H1 (cell line): ENCODE data around the gene RAPGEF5. TPM values are rescaled to one million over a fixed set of nuclear protein-coding genes. Genes with fewer than 3 reads are reported as not detected.

Source experiments
- CTCF ChIA-PET: fragments of 300-600 bp; sonication (Branson Sonifier 250); formaldehyde crosslinking; loops from one replicate; lab custom pipeline; 2021; ENCODE audit not compliant: partially characterized antibody; lab: Charles Lee
- POLR2A ChIA-PET: fragments of 300-600 bp; sonication (Branson Sonifier 250); formaldehyde crosslinking; loops from one replicate; lab custom pipeline; 2021; ENCODE audit warnings: inconsistent platforms; ENCODE audit not compliant: partially characterized antibody; lab: Charles Lee
- DNase-seq, 2 experiments: peaks; one replicate each; pipeline versions ENCODE4 v3.0.0 to v3.0.0-alpha.2; 2010 to 2022; ENCODE audit warnings: low spot score in 2 of 2, low read depth in 1 of 2, mixed read lengths in 1 of 2
- FAIRE-seq: peaks from 2 replicates; lab custom pipeline; 2011; peaks lifted over from hg19 to GRCh38; lab: Jason Lieb, UNC
- H2AFZ ChIP-seq: 2 replicates; pipeline ENCODE4 v1.8.1; 2012; ENCODE audit warnings: low read length, inconsistent platforms
- H2AK5ac ChIP-seq: 2 replicates; pipeline ENCODE4 v1.6.1; 2013; ENCODE audit warnings: low read depth, low read length
- H2BK120ac ChIP-seq: replicated peaks from 2 replicates; pipeline ENCODE3; 2013; ENCODE audit warnings: low read depth, low read length, inconsistent platforms
- H2BK12ac ChIP-seq: 2 replicates; pipeline ENCODE4 v1.6.1; 2013; ENCODE audit warnings: low read depth, low read length
- H2BK15ac ChIP-seq: 2 replicates; pipeline ENCODE4 v1.6.1; 2013; ENCODE audit warnings: low read length
- H2BK20ac ChIP-seq: 2 replicates; pipeline ENCODE4 v1.6.1; 2013; ENCODE audit warnings: low read length
- H2BK5ac ChIP-seq: 2 replicates; pipeline ENCODE4 v1.6.1; 2013; ENCODE audit warnings: low read depth, low read length
- H3K14ac ChIP-seq: 2 replicates; pipeline ENCODE4 v1.6.1; 2013; ENCODE audit warnings: inconsistent platforms; ENCODE audit not compliant: insufficient read length
- H3K18ac ChIP-seq: 2 replicates; pipeline ENCODE4 v1.6.1; 2013; ENCODE audit warnings: low read length; ENCODE audit errors: extremely low read depth
- H3K23ac ChIP-seq: 2 replicates; pipeline ENCODE4 v1.6.1; 2013; ENCODE audit warnings: inconsistent platforms; ENCODE audit not compliant: insufficient read length
- H3K23me2 ChIP-seq: 2 replicates; pipeline ENCODE4 v1.6.1; 2013; ENCODE audit warnings: low read depth, low read length
- H3K27ac ChIP-seq: 2 replicates; pipeline ENCODE4 v1.6.1; 2011; ENCODE audit warnings: low read depth, low read length, inconsistent platforms
- H3K27me3 ChIP-seq, 4 experiments: replicated peaks in 1 of 4; 1 replicate in 1 of 4; 2 replicates in 3 of 4; pipeline versions ENCODE4 v1.6.1 to v1.8.1; 2011 to 2013; ENCODE audit warnings: low read length in 3 of 4, mild to moderate bottlenecking in 3 of 4, inconsistent platforms in 2 of 4, mixed read lengths in 2 of 4, moderate library complexity in 1 of 4; ENCODE audit not compliant: control insufficient read depth in 3 of 4, insufficient read depth in 3 of 4; ENCODE audit errors: extremely low read depth in 1 of 4
- H3K36me3 ChIP-seq, 4 experiments: 2 replicates each; pipeline versions ENCODE4 v1.6.1 to v1.8.1; 2011 to 2013; ENCODE audit warnings: mild to moderate bottlenecking in 4 of 4, low read length in 3 of 4, moderate library complexity in 2 of 4, control low read depth in 1 of 4, inconsistent platforms in 1 of 4; ENCODE audit not compliant: insufficient read depth in 4 of 4, control insufficient read depth in 2 of 4
- H3K4ac ChIP-seq: replicated peaks from 2 replicates; pipeline ENCODE3; 2013; ENCODE audit warnings: low read length, low read depth, mixed read lengths, inconsistent platforms; ENCODE audit not compliant: insufficient read length
- H3K4me1 ChIP-seq, 4 experiments: replicated peaks in 1 of 4; 1 replicate in 1 of 4; 2 replicates in 3 of 4; pipeline versions ENCODE4 v1.6.1 to v1.8.1; 2011 to 2013; ENCODE audit warnings: low read length in 3 of 4, inconsistent platforms in 2 of 4, mixed read lengths in 1 of 4; ENCODE audit not compliant: insufficient read depth in 4 of 4, control insufficient read depth in 3 of 4
- H3K4me2 ChIP-seq, 2 experiments: 2 replicates each; pipeline versions ENCODE4 v1.6.1 to v1.8.1; 2011 to 2013; ENCODE audit warnings: low read depth in 2 of 2, low read length in 2 of 2, control low read depth in 1 of 2, inconsistent platforms in 1 of 2, mild to moderate bottlenecking in 1 of 2; ENCODE audit not compliant: insufficient read depth in 1 of 2
- H3K4me3 ChIP-seq, 4 experiments: fragments of 200-600, 300-600 bp in 1 of 4; sonication (generic), shearing (Covaris generic), sonication (Bioruptor Twin) in 1 of 4; 2 replicates each; pipeline versions ENCODE4 v1.5.1 to v1.8.1; 2011 to 2016; ENCODE audit warnings: low read length in 4 of 4, low read depth in 3 of 4, control low read depth in 2 of 4, inconsistent platforms in 2 of 4, mild to moderate bottlenecking in 2 of 4, mixed read lengths in 1 of 4, moderate library complexity in 1 of 4; ENCODE audit not compliant: insufficient read depth in 2 of 4; ENCODE audit errors: extremely low read depth in 1 of 4
- H3K56ac ChIP-seq: replicated peaks from 2 replicates; pipeline ENCODE3; 2013; ENCODE audit warnings: low read depth, mild to moderate bottlenecking, mixed read lengths, low read length, inconsistent platforms; ENCODE audit not compliant: insufficient read length
- H3K79me1 ChIP-seq: 2 replicates; pipeline ENCODE4 v1.6.1; 2013; ENCODE audit warnings: low read depth, low read length, control low read depth
- H3K79me2 ChIP-seq, 2 experiments: 2 replicates each; pipeline versions ENCODE4 v1.6.1 to v1.8.1; 2012 to 2013; ENCODE audit warnings: low read length in 2 of 2, mild to moderate bottlenecking in 2 of 2, inconsistent platforms in 1 of 2; ENCODE audit not compliant: insufficient read depth in 2 of 2, control insufficient read depth in 1 of 2
- H3K9ac ChIP-seq, 4 experiments: replicated peaks in 1 of 4; 1 replicate in 1 of 4; 2 replicates in 3 of 4; pipeline versions ENCODE4 v1.6.1 to v1.8.1; 2011 to 2013; ENCODE audit warnings: low read depth in 3 of 4, low read length in 3 of 4, control low read depth in 2 of 4, mild to moderate bottlenecking in 2 of 4, moderate library complexity in 2 of 4, inconsistent platforms in 1 of 4; ENCODE audit errors: extremely low read depth in 1 of 4
- H3K9me3 ChIP-seq, 2 experiments: 2 replicates each; pipeline versions ENCODE4 v1.6.1 to v1.8.1; 2012 to 2013; ENCODE audit warnings: mild to moderate bottlenecking in 2 of 2, moderate library complexity in 2 of 2, control low read depth in 1 of 2, inconsistent platforms in 1 of 2, low read depth in 1 of 2, low read length in 1 of 2, mixed read lengths in 1 of 2; ENCODE audit not compliant: insufficient read depth in 2 of 2
- H4K20me1 ChIP-seq, 2 experiments: replicated peaks in 1 of 2; 2 replicates each; pipeline versions ENCODE3 to v1.8.1; 2011 to 2013; ENCODE audit warnings: inconsistent platforms in 2 of 2, low read length in 2 of 2, mild to moderate bottlenecking in 1 of 2; ENCODE audit not compliant: insufficient read depth in 2 of 2, control insufficient read depth in 1 of 2
- H4K5ac ChIP-seq: 2 replicates; pipeline ENCODE4 v1.6.1; 2013; ENCODE audit warnings: low read length, low read depth, mixed read lengths, inconsistent platforms; ENCODE audit not compliant: insufficient read length
- H4K8ac ChIP-seq: 2 replicates; pipeline ENCODE4 v1.8.0; 2013; ENCODE audit warnings: mild to moderate bottlenecking, moderate library complexity, low read length, inconsistent platforms; ENCODE audit not compliant: insufficient read depth; ENCODE audit errors: extremely low read depth
- H4K91ac ChIP-seq: replicated peaks from 2 replicates; pipeline ENCODE3; 2013; ENCODE audit warnings: low read length, mixed read lengths, inconsistent platforms; ENCODE audit not compliant: insufficient read length
- BCL11A ChIP-seq, 2 experiments: IDR thresholded peaks; one replicate each; pipeline ENCODE4 v1.6.1; 2011; ENCODE audit warnings: low read depth in 2 of 2, low read length in 2 of 2, mild to moderate bottlenecking in 2 of 2
- CHD2 ChIP-seq: IDR thresholded peaks from 2 replicates; pipeline ENCODE4 v1.6.1; 2012; ENCODE audit warnings: low read length, improper control_type of control experiment
- E2F6 ChIP-seq: IDR thresholded peaks from 2 replicates; pipeline ENCODE4 v1.6.1; 2012; ENCODE audit warnings: inconsistent platforms
- KDM1A ChIP-seq: fragments of 200-600, 300-600 bp; sonication (generic); IDR thresholded peaks from 2 replicates; pipeline ENCODE4 v1.7.1; 2016; ENCODE audit warnings: mild to moderate bottlenecking, low read length, borderline replicate concordance
- MAFK ChIP-seq: IDR thresholded peaks from 2 replicates; pipeline ENCODE4 v1.6.1; 2012; ENCODE audit warnings: low read depth, mild to moderate bottlenecking, improper control_type of control experiment, low read length
- NANOG ChIP-seq: IDR thresholded peaks from 2 replicates; pipeline ENCODE4 v1.6.1; 2011; ENCODE audit warnings: low read length, low read depth, mild to moderate bottlenecking, inconsistent platforms; ENCODE audit not compliant: insufficient read depth, poor library complexity, severe bottlenecking
- TAF1 ChIP-seq: IDR thresholded peaks from 2 replicates; pipeline ENCODE4 v1.6.1; 2011; ENCODE audit warnings: mild to moderate bottlenecking, low read depth, low read length
- TCF12 ChIP-seq: IDR thresholded peaks from 2 replicates; pipeline ENCODE4 v1.6.1; 2011; ENCODE audit warnings: low read depth, mild to moderate bottlenecking, low read length
- WGBS, 2 experiments: shearing (Covaris generic) in 1 of 2; methylation state at CpG; one replicate each; pipeline versions ENCODE4 v1.1.6 to v1.1.7; 2013 to 2015; ENCODE audit warnings: low lambda C conversion rate in 2 of 2, mixed read lengths in 2 of 2, inconsistent platforms in 1 of 2, low coverage in 1 of 2, missing lambda C conversion rate in 1 of 2; ENCODE audit not compliant: insufficient replicate concordance in 2 of 2, insufficient coverage in 1 of 2, insufficient read length in 1 of 2; ENCODE audit errors: extremely low coverage in 1 of 2, missing lambda C conversion rate in 1 of 2; 5-methylcytosine and 5-hydroxymethylcytosine counted together
- polyA plus RNA-seq, 7 experiments: library from polyadenylated mRNA; depleted of rRNA in 3 of 7; stranded (reverse) in 5 of 7; unstranded in 2 of 7; fragments of >200 nt in 5 of 7; fragments of 200-250 nt in 2 of 7; gene quantifications; 1 replicate in 5 of 7; 2 replicates in 1 of 7; 4 replicates in 1 of 7; pipeline versions ENCODE4 v1.2.1 to v1.2.3, GENCODE V29; 2011 to 2013; ENCODE audit warnings: missing spikeins in 2 of 7, mixed read lengths in 2 of 7
- total RNA-seq: library from RNA; stranded (reverse); fragmentation: NEBNext Ultra II Directional; extraction: Animal tissue kit (Norgen Biotek cat#: 25700); gene quantifications from 2 replicates; pipeline ENCODE4 v1.2.1, GENCODE V29; 2021
- TF ChIP-seq, protein P1 (sequence below), 3 experiments: IDR thresholded peaks; 1 replicate in 2 of 3; 2 replicates in 1 of 3; pipeline versions ENCODE4 v1.5.1 to v1.6.1; 2011; ENCODE audit warnings: low read length in 3 of 3, mild to moderate bottlenecking in 3 of 3, inconsistent platforms in 2 of 3, low read depth in 1 of 3, moderate library complexity in 1 of 3; ENCODE audit not compliant: insufficient read depth in 1 of 3; ENCODE audit errors: control extremely low read depth in 1 of 3

Gene RAPGEF5
- total and polyA plus RNA-seq, 2 of the 8 experiments (the other 6 are each of a cell fraction or from before 2014, with no cell fraction given) = 4.4 to 22.9 TPM

DNA sequence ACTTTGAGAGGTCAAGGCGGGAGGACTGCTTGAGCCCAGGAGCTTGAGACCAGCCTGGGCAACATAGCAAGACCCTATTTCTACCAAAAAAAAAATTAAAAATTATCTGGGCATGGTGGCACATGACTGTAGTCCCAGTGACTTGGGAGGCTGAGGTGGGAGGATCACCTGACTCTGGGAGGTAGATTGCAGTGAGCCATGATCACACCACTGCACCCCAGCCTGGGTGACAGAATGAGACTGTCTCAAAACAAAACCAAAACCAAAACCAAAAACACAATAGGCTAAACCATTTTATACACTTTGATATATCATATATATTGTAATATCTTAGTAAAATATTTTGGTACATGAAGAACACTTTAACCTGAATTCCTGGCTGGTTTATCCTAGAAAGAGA, 101.6 kb downstream of the RAPGEF5 start:
- no peak overlapping the region for H3K4me2 ChIP-seq
- H2BK20ac ChIP-seq = no peak overlapping the region
- H3K79me1 ChIP-seq = no peaks in the 10 kb centered on the region
- H3K79me2 ChIP-seq = no peaks in the 10 kb centered on the region
- POLR2A ChIA-PET = no interaction called here
- peaks cover 2 to 20% (median 12%) of the 10 kb centered on the region in 4 experiments; a peak in 6 of 7 replicates for H3K4me1 ChIP-seq
- H3K36me3 ChIP-seq = no peaks in the 10 kb centered on the region; a peak in 1 of 8 replicates
- no peak overlapping the region for H2AFZ ChIP-seq
- no peak overlapping the region for H3K4me3 ChIP-seq
- FAIRE-seq = no peak
- H4K20me1 ChIP-seq = no peaks in the 10 kb centered on the region
- no peak overlapping the region for H3K4ac ChIP-seq
- no peak overlapping the region for H4K91ac ChIP-seq
- WGBS, 2 experiments = 86% methylated on average over 1 of the region's 1 CpG; no CpG with 5 or more reads in 1 of the 2 experiments
- H3K23ac ChIP-seq = no peak overlapping the region
- H2BK5ac ChIP-seq = no peak overlapping the region
- H4K5ac ChIP-seq = no peak overlapping the region
- DNase-seq = no peak
- no peaks in the 10 kb centered on the region for H3K27me3 ChIP-seq
- no peak overlapping the region for H2AK5ac ChIP-seq
- CTCF ChIA-PET = interaction anchor here (1.8 to 2.5 kb wide), 2 partner anchors 54 to 144 kb away, joined by 12 to 16 read pairs; no protein-coding TSS in a partner anchor
- H2BK12ac ChIP-seq = no peak overlapping the region
- H4K8ac ChIP-seq = no peak overlapping the region
- no peak overlapping the region for H3K56ac ChIP-seq
- H3K14ac ChIP-seq = no peak overlapping the region
- H2BK15ac ChIP-seq = no peak overlapping the region
- no peak overlapping the region for H2BK120ac ChIP-seq
- H3K27ac ChIP-seq = no peak overlapping the region
- no peaks in the 10 kb centered on the region for H3K23me2 ChIP-seq
- no peak overlapping the region for H3K18ac ChIP-seq
- no peaks in the 10 kb centered on the region for H3K9me3 ChIP-seq
- H3K9ac ChIP-seq = no peak overlapping the region
- no peak for TF ChIP-seq E2F6
- no peak for TF ChIP-seq KDM1A
- TF ChIP-seq MAFK = no peak
- TF ChIP-seq TAF1 = no peak
- TF ChIP-seq BCL11A (IDR thresholded peaks at IDR 0.05; ENCODE audit: low read depth in 2 of 2, low read length in 2 of 2) = no peak
- TF ChIP-seq, protein P1, sequence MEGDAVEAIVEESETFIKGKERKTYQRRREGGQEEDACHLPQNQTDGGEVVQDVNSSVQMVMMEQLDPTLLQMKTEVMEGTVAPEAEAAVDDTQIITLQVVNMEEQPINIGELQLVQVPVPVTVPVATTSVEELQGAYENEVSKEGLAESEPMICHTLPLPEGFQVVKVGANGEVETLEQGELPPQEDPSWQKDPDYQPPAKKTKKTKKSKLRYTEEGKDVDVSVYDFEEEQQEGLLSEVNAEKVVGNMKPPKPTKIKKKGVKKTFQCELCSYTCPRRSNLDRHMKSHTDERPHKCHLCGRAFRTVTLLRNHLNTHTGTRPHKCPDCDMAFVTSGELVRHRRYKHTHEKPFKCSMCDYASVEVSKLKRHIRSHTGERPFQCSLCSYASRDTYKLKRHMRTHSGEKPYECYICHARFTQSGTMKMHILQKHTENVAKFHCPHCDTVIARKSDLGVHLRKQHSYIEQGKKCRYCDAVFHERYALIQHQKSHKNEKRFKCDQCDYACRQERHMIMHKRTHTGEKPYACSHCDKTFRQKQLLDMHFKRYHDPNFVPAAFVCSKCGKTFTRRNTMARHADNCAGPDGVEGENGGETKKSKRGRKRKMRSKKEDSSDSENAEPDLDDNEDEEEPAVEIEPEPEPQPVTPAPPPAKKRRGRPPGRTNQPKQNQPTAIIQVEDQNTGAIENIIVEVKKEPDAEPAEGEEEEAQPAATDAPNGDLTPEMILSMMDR (IDR thresholded peaks at IDR 0.05; ENCODE audit: control extremely low read depth in 1 of 3, insufficient read depth in 1 of 3, low read depth in 1 of 3, low read length in 3 of 3) = no peak
- no peak for TF ChIP-seq NANOG
- no peak for TF ChIP-seq CHD2
- TF ChIP-seq TCF12 = no peak
